ENCODE results near the gene DPCD.
"Not testable (repeated sequence)": the region's sequence is repeated elsewhere in the genome, so short reads cannot be mapped to it uniquely, and the experiment has no call there.

The DPCD gene

GRCh38 chr10:101588879-101589278, 758 bp downstream of the DPCD start:
- DNase-seq = no peak

DNA sequence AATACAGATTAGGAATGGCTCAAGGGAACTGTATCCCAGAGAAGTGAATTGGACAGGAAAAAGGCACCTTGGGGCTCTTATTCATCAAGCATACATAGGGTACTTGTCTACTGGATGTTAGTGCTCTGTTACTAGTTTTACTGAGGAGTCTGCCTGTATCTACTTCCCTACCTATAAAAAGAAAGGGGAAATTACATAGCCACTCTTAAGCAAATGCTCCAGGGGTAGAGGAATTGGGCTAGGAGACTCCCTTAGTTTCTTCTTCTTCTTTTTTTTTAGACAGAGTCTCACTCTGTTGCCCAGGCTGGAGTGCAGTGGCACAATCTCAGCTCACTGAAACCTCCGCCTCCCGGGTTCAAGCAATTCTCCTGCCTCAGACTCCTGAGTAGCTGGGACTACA, 5.2 kb downstream of the DPCD start:
- DNase-seq = not testable (repeated sequence)

- DNase-seq = no peak
Observed at GRCh38 chr10:101595591-101596433, 7.7 kb downstream of the DPCD start.

DNA sequence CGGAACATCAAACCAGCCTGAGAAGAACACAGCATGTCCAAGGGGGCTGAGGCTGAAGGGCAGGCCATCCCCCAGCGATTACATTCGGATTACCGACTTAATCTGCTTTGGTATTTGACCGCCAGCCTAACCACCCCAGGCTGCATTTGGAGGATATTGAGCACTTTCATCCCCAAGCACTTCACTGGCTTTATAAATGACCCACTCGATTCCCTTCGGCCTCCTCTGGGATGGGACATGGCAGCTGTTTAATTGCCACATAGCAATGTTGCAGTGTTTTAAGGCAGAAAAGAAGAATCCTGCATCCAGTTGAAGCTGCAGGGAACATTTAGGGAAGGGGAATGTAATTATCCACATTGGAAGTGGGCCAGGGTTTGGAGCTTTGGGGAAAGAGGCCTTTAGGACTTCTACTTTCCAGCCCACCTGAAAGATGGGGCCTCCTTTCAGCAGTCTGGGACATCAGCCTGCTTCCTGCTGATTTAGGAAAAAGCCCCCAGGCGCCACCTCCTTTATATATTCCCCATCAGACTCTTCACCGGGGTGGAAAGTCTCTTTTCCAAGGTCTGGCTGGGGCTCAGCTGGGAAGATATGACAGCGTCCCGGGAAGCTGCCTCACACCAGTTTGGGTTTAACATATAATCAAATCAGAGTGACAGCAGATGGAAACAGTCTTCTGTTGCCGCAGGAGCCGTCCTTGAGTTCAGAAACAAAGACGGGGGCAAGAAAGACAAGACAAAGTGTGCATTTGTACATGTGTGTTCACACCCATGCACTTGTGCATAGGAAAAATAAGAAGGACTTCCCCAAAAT, 9.2 kb downstream of the DPCD start:
- no peak for DNase-seq

DNA sequence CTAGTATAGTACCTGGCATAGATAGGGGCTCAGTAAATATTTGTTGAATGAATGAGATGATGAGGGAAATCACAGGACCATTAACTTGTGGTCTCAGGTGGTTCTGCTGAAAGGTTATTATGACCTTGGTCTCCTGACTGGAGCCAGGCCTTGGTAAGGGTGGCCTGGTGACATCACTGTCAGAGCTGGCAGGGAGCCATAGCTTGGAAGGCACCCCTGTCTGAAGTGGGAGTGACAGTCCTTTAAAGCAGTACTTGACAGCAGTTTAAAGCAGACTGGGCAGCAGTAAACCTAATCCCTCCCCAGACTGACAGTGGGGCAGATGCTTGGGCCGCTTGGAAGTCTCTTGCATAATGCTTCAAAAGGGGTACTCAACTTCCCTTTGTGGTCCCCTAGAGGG, 13.4 kb downstream of the DPCD start:
- no peak for DNase-seq

GRCh38 chr10:101602761-101603398, 14.8 kb downstream of the DPCD start:
- DNase-seq = peak; percentile 31 to 52

DNA sequence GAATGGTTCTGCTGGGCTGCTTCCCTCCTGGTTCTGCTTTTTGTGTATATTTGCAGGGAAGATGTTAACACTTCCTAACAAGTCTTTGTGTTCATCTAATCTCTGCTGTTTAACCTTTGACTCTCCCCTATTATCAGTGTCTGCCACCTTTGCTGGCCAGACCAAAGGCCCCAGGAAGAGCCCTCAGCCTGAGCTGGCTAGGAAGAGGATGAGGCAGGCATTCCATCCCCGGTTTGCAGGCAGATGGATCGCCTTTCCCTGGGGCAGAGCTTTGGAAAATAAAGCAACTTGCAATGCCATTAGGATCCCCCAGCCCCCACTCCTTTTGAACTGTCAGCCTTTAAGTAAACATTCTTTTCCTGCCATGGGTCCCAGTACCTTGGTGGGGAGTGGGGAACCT, 19.0 kb downstream of the DPCD start:
- DNase-seq = no peak

DNA sequence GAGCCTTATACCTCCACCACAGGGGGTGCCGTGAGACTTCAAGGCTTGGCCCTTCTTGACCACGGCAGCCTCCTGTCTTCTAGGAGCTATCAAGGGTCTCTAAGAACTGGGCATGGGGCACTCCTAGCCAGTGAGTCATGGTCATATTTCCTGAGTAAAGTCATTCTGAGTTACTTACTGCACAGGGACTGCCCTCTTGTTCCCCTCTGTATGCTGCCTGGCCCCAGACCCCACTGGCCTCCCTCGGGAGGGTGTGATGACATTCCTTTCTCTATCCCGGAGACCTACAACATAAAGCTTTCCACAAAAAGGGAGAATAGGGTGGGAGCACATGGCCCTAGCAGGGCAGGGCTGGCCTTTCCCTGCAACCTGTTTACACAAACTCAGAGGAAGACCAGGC, 21.4 kb downstream of the DPCD start:
- no peak for DNase-seq

GRCh38 chr10:101611096-101611905, 23.2 kb downstream of the DPCD start:
- no peak for DNase-seq

DNA sequence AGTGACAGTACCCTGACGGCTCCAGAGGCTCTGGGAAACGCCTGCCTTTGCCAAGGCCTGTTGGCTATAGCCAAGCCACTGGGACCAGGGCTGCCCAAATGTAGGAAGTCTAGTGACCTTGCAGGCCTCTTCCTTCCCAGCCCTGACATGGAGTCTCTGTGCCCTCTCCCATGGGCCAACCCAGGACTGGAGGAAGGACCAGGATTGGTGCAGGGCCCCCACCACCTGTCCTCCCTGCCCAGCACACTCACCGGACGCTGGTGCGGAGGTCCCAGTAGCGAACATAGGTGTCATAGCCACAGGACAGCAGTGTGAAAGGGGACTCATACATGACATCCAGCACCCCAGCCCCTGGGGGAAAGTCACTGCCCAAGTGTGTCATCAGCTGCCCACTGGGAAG, 24.0 kb downstream of the DPCD start:
- DNase-seq = no peak

GRCh38 chr10:101612872-101613271, 24.8 kb downstream of the DPCD start:
- DNase-seq = no peak

GRCh38 chr10:101613646-101614045, 25.5 kb downstream of the DPCD start:
- DNase-seq = no peak

GRCh38 chr10:101614663-101615524, 26.8 kb downstream of the DPCD start:
- DNase-seq = no peak

- no peak for DNase-seq
Observed at GRCh38 chr10:101615525-101616116, 27.5 kb downstream of the DPCD start.

DNA sequence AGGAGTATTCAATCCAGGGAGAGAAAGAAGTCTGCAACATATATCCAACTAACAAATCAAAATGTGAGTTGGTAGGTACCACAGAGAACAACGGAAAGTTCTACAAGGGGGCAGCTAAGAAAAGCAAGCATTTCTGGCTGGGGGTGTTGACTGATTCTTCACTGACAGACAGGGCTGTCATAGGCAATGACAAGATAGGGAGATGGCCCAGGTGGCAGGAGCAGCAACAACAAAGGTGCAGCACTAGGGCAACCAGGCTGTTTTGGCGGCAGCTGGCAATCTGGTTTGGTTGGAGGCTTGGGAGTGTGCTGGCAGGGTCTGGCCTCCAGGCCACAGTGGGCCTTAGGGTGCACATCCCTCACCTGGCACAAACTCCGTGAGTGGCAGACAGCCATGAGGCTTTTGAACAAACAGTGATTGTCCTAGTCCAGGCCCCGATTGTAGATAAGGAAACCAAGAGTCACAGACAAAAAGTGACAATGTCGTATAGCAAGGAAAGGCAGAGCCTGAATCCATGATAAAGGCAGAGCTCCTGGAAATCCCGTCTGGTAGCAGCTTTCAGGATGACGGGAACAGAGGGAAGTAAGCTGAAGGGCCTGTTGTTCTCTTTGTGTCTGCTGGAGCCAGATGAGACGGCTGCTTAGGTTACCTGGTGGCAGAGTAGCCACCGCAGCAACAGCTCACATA, 28.4 kb downstream of the DPCD start:
- DNase-seq = no peak

GRCh38 chr10:101617102-101617823, 29.1 kb downstream of the DPCD start:
- DNase-seq = no peak

DNA sequence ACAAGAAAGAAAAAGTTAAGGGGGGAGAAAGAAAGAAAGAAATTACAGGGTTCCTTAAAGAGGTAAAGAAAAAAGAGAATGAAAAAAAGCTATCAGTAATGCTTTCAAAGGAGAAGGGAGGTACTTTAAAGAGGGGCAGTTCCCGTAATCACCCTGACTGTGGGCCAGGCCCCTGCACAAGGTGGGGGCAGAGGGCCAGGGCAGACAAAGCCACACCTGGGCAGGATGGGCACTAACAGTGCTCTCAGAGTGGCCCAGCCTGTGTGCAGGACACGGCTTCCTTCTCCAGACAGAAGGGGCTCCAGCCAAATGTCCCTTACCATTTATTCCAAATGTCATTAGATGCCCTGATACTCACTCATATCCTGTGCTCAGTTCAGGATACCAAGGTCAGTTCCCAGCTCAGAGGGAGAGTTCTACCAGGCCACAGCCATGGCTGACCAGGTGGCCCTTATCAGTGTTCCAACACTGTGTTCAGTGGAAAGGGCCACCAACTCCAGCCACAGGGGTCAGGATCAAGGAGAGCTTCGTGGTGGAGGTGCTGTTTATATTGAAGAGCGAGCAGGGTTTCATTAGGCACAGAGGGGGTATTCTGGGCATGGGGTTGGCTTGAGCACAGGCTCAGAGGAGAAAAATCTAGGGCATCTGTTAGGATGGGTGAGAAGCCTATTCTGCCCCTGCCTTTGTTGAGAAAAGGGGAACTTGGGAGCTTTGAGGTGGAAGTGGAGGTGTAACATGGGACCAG, 29.9 kb downstream of the DPCD start:
- DNase-seq = no peak

- no peak for DNase-seq
Observed at GRCh38 chr10:101618871-101619270, 30.8 kb downstream of the DPCD start.

GRCh38 chr10:101619983-101620382, 31.9 kb downstream of the DPCD start:
- DNase-seq = no peak
